Measurements from ENCODE around the gene LAIR2.

DNA sequence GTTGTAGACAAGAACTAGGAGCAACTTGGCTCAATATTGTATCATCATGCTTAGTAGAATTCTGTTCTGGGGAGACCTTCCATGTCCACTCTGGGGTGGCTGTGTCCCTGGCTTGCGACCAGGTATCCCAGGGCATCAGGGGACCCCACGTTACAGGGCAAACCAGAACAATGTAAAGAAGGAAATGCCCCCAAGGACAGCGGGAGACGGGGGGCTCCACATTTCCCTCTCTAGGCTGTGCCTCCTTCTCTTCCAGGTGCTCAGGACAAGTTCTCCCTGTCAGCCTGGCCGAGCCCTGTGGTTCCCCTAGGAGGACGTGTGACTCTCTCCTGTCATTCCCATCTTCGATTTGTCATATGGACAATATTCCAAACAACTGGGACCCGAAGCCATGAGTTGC is 30.8 kb downstream of the LAIR2 start:
- TF ChIP-seq, protein P1, sequence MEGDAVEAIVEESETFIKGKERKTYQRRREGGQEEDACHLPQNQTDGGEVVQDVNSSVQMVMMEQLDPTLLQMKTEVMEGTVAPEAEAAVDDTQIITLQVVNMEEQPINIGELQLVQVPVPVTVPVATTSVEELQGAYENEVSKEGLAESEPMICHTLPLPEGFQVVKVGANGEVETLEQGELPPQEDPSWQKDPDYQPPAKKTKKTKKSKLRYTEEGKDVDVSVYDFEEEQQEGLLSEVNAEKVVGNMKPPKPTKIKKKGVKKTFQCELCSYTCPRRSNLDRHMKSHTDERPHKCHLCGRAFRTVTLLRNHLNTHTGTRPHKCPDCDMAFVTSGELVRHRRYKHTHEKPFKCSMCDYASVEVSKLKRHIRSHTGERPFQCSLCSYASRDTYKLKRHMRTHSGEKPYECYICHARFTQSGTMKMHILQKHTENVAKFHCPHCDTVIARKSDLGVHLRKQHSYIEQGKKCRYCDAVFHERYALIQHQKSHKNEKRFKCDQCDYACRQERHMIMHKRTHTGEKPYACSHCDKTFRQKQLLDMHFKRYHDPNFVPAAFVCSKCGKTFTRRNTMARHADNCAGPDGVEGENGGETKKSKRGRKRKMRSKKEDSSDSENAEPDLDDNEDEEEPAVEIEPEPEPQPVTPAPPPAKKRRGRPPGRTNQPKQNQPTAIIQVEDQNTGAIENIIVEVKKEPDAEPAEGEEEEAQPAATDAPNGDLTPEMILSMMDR (IDR thresholded peaks at IDR 0.05), result no peak
- TF ChIP-seq POLR2AphosphoS5 (IDR thresholded peaks at IDR 0.05), result no peak
